HG02870 (cell line): Measurements from ENCODE around the gene OR2G2.

Experiments
- ATAC-seq: cut with Tn5 transposase; IDR thresholded peaks from one replicate; pipeline ENCODE4 v1.9.1; 2021; ENCODE audit warnings: mild to moderate bottlenecking, moderate library complexity; ENCODE audit not compliant: unreplicated experiment

Gene OR2G2

GRCh38 chr1:247588060-247588459, at the start of gene OR2G2:
OR2G2 (plus strand) TSS chr1:247588360; CDS start chr1:247588360, 0 bp downstream.
- no peak for ATAC-seq

DNA sequence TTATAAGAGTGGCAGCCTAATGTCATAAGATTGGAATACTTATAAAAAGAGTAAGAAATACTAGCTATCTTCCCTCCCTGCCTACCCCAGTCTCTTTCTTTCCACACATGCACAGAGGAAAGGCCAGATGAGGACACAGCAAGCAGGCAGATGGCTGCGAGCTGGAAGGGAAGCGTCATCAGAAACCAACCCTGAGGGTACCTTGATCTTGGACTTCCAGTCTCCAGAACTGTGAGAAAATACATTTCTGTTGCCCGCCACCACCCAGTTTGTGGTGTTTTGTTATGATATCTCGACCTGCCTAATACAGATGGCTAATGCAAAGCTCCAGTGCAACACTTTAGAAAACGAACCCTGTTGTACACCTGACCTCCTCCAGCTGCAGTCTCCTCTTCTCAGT, 49.6 kb upstream of the OR2G2 start:
- ATAC-seq: no peak

- no peak for ATAC-seq
Observed at GRCh38 chr1:247539215-247539614, 48.9 kb upstream of the OR2G2 start.

DNA sequence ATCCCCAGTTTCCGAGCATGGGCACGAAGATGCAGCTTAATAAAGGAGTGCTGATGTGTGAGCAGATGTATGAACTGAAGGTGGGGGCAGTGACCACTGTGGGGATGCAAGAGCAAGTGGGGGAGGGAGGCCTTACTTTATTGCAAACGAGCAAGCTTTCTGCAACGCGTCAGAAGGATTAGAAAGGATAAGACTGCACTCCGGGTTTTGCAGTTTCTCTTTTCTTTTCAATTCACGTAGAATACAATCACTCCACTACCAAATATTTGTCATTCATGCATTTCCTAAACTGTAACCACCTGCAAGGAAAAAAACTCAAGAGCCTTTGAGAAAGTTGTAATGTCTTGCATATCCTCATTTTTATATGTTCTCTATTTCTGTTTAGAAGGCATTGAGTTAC, 47.6 kb upstream of the OR2G2 start:
- no peak for ATAC-seq

DNA sequence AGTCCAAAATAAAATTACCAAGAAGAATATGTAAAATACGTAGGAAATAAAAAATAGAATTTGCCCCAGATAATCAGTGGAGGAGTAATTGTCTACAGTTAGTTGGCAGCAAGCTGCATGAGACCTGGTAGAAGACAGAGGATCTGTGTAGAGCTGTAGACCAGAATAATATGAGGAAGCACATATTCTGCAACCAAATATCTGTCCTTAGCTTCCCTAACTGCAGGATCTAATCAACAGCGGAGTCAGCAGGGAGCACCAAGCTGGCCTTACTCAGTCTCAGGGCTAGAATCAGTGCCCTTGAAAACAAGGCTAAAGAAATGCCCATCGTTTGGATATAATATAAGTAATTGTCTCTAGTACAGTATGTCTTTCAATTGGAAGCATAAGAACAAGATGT, 45.3 kb upstream of the OR2G2 start:
- no peak for ATAC-seq

DNA sequence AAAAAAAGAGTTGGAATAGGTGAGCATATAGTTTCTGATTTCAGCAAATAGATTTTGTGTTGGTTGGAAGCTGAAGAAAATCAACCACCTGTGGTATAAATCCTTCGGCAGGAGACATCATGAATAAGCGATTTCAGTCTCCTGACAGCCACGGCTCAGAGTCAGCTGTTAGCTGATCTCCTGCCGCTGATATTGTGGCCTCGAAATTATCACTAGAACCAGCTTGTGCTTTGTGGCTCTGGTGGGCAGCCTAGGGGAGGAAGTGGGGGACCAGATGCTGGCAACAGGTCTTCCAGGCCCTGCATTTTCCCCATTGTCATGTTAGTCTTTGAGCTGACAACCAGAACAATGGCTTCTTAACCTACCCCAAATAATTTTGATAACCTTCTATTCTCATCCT, 40.1 kb upstream of the OR2G2 start:
- ATAC-seq: no peak

- no peak for ATAC-seq
Observed at GRCh38 chr1:247548769-247549182, 39.4 kb upstream of the OR2G2 start, which contains the start of gene GCSAML. GCSAML (plus strand) TSS chr1:247549134; CDS start chr1:247549192, 58 bp downstream.

DNA sequence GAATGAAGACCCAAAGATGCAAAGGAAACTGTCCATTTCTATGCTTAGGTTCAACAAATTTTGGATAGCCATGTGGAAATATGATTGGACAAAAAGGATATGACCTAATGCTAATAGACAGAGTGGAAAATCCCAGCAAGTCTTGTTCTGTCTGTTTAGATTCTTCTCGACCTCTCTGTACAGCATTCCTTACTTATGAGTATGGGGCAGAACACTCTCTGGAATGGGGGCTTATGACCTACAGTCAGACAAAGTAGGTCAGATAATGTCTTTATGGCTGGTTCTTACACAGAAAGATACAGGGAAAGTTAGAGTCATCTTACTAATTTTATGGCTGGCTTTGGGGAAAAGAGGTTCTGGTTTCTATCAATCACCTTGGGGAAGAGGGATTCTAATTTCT, 36.4 kb upstream of the OR2G2 start:
- no peak for ATAC-seq

GRCh38 chr1:247552231-247552630, 35.9 kb upstream of the OR2G2 start:
- ATAC-seq: no peak

DNA sequence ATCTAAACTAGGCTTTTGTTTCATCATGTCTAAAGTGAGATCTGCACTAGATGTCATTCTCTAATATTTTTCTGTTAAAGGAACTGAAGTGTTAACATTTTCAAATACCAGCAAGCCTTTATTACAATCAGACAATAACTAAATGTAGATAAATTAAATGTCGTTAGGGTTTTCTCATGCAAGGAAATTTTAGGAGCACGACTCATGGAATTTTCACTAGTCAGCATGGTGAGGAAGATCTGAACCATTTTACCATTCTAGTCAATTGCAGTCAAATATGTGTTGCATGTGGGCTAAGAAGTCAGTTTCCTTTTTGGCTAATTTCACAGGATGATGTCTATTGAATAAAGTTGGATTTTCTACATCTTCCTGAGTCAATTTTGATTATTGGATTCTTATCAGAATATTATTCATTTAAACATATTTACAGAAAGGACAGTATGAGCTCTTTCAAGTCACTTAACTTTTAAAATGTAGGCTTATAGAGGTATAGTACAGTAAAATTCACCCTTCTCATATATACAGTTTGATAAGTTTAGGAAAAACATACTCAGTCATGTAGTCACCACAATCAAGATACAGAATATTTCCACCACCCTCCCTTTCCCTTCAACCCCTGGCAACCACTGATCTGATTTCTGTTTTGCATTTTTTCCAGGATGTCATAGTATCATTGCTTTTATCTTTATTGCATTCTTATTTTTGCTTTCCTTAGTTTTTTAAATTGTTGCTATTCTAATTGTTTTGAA, 30.1 kb upstream of the OR2G2 start:
- ATAC-seq: no peak

DNA sequence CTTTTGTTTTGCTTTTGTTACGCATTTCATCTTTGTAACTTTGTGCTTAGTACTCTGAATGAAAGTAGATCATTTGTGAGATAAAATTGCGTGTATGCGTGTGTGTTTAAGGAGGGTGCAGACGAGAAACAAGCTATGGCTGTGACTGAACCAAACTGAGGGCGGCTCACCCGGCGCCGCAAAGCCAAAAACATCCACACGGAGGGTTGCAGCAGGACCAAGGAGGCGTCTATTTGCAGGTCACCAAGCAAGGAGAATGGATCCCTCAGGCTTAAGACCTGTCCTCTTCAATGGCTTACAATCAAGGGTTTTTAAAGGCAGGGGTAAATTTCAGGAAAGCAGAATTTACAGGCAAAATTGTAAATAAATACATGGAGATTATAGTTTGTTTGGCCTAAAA, 26.4 kb upstream of the OR2G2 start:
- ATAC-seq: no peak

DNA sequence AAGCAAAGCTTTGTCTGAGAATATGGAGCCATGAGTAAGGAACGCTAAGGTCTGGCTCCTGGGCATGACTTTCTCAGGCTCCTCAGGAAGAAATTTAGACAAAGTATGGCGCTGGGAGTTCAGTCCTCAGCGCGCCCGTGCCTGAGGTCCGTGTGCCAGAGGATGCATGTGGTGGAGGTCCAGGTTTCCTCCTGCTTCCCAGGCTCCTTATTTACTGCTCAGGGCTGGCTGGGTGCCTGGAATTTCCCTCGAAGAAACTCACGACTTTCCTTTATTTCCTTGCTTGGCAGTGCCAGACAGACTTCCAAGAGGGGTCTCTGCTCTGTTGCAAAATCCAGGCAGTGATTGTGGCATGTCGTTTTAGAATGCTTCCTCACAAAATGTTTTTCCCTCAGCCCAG, 26.0 kb upstream of the OR2G2 start:
- ATAC-seq: no peak

- no peak for ATAC-seq
Observed at GRCh38 chr1:247574236-247574635, 13.9 kb upstream of the OR2G2 start.

GRCh38 chr1:247574664-247575063, 13.5 kb upstream of the OR2G2 start:
- no peak for ATAC-seq

- ATAC-seq: no peak
Observed at GRCh38 chr1:247576514-247576913, 11.6 kb upstream of the OR2G2 start.

DNA sequence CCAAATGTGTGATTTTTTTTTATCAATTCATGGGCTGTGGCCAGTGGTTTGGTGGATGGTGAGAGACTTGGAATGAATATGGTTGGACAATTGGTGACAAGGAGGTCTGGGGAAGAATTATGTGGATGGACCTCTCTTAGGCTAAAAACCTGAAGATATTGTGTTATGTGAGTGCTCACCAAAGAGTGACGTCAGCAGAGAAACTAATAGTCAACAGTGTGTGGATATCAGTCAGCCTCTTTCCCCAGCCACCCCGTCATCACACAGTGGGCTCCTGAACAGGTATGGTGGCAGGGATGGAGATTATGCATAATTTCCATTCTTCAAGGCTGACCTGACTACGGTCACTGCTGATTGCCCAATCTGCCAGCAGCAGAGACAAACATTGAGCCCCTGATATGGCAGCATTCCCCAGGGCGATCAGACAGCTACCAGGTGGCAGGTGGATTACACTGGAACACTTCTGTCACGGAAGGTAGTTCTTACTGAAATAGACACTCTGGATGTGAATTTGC, 9.2 kb upstream of the OR2G2 start:
- ATAC-seq: no peak

GRCh38 chr1:247605286-247605685, 17.1 kb downstream of the OR2G2 start, which contains the start of gene OR2G3:
OR2G3 (plus strand) TSS chr1:247605586; CDS start chr1:247605586, 0 bp downstream.
- no peak for ATAC-seq

GRCh38 chr1:247613405-247613804, 25.2 kb downstream of the OR2G2 start:
- no peak for ATAC-seq

- no peak for ATAC-seq
Observed at GRCh38 chr1:247614625-247615024, 26.5 kb downstream of the OR2G2 start.

DNA sequence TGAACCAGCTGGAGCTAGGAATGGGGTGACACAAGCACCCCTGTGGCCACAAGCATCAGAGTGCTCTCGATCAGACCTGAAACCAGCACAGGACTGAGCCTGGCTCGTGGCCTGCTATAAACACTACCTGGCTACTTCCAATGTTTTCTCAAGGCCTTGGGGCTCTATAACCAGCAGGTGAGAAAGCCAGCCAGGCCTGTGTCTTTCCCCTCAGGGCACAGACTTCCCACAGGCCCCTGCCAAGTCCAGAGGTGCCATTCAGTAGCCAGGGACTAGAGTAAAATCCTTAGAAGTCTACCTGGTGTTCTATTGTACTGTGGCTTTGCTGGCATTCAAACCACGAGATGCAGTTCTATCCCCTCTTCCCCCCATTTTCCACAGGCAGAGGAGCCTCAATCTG, 39.8 kb downstream of the OR2G2 start:
- no peak for ATAC-seq

- no peak for ATAC-seq
Observed at GRCh38 chr1:247638011-247638410, 49.9 kb downstream of the OR2G2 start.

DNA sequence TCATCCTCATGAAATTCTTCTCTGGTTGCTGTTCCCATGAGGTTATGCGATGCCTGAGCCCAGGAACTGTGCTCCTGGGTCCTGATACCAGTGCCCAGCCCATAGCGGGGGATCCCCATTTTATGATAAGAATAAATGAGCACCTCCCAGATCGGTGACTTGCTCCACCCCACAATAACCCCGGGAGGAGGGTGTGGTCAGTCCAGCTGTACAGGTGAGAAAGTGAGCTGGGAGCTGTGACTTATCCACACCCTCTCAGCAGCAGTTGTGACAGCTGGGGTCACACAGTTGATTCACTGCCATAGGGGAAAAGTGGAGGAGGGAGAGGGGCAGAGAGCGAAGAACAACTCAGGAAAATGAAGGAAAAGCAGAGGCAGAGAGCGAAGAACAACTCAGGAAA, 50.6 kb downstream of the OR2G2 start:
- ATAC-seq: no peak
